HepG2 (cell line): ENCODE measurements around the gene ASIC3. TPM values are rescaled to one million over a fixed set of nuclear protein-coding genes. Genes with fewer than 3 reads are reported as not detected.

Source experiments
- CBFB ChIP-seq: sonication (generic); formaldehyde crosslinking; IDR thresholded peaks from 2 replicates; pipeline ENCODE4 v1.4.0; 2020; ENCODE audit warnings: missing genetic modification reagents
- GTF2F1 ChIP-seq: fragments of 150-350 bp; IDR thresholded peaks from 2 replicates; pipeline ENCODE4 v1.6.1; 2014; ENCODE audit warnings: low read length
- HHEX ChIP-seq: IDR thresholded peaks from 2 replicates; pipeline ENCODE4 v1.6.1; 2016; ENCODE audit warnings: control low read depth
- KAT2B ChIP-seq: fragments of 150-350 bp; IDR thresholded peaks from 2 replicates; pipeline ENCODE4 v1.6.1; 2014; ENCODE audit warnings: low read depth, low read length, borderline replicate concordance
- NFYB ChIP-seq: sonication (generic); formaldehyde crosslinking; IDR thresholded peaks from 2 replicates; pipeline ENCODE4 v1.4.0; 2020; ENCODE audit warnings: missing genetic modification reagents
- SMARCC2 ChIP-seq: fragments of 450-650 bp; IDR thresholded peaks from 2 replicates; pipeline ENCODE4 v1.6.1; 2017; ENCODE audit warnings: antibody characterized with exemption, mild to moderate bottlenecking
- ZBTB1 ChIP-seq: sonication (generic); formaldehyde crosslinking; IDR thresholded peaks from 2 replicates; pipeline ENCODE4 v1.4.0; 2020; ENCODE audit warnings: missing genetic modification reagents, borderline replicate concordance
- ZFY ChIP-seq: sonication (generic); formaldehyde crosslinking; IDR thresholded peaks from 2 replicates; pipeline ENCODE4 v1.4.0; 2020; ENCODE audit warnings: missing genetic modification reagents
- ZNF326 ChIP-seq: sonication (generic); formaldehyde crosslinking; IDR thresholded peaks from 2 replicates; pipeline ENCODE4 v1.4.0; 2020; ENCODE audit warnings: missing genetic modification reagents, borderline replicate concordance
- ZNF44 ChIP-seq: sonication (generic); formaldehyde crosslinking; IDR thresholded peaks from 2 replicates; pipeline ENCODE4 v1.5.1; 2020; ENCODE audit warnings: mild to moderate bottlenecking, missing genetic modification reagents
- ZNF563 ChIP-seq: sonication (generic); formaldehyde crosslinking; IDR thresholded peaks from 2 replicates; pipeline ENCODE4 v1.8.0; 2022; ENCODE audit warnings: mild to moderate bottlenecking, moderate library complexity, missing genetic modification reagents
- ZNF572 ChIP-seq: sonication (generic); formaldehyde crosslinking; IDR thresholded peaks from 2 replicates; pipeline ENCODE4 v1.5.1; 2020; ENCODE audit warnings: mild to moderate bottlenecking, missing genetic modification reagents
- polyA plus RNA-seq, 8 experiments: library from polyadenylated mRNA; depleted of rRNA in 3 of 8; stranded (reverse) in 7 of 8; unstranded in 1 of 8; fragments of >200 nt; fragmentation: Illumina TruSeq in 4 of 8; extraction: Trizol in 4 of 8; gene quantifications; 2 replicates each; pipeline versions ENCODE4 v1.2.1 to v1.2.3, GENCODE V29; 2011 to 2016; ENCODE audit warnings: low read depth in 4 of 8, missing spikeins in 1 of 8, mixed read lengths in 1 of 8; ENCODE audit not compliant: insufficient read depth in 1 of 8
- total RNA-seq, 5 experiments: library from RNA; depleted of rRNA; stranded (reverse); fragments of >200 nt; fragmentation: Illumina TruSeq; extraction: Trizol; gene quantifications; 2 replicates each; pipeline ENCODE4 v1.2.3, GENCODE V29; 2016; ENCODE audit warnings: low read depth in 1 of 5
- TF ChIP-seq, protein P1 (sequence below): sonication (generic); formaldehyde crosslinking; IDR thresholded peaks from 2 replicates; pipeline ENCODE4 v1.8.0; 2022; ENCODE audit warnings: mild to moderate bottlenecking, missing genetic modification reagents, moderate library complexity
- TF ChIP-seq, protein P2 (sequence below): IDR thresholded peaks from 2 replicates; pipeline ENCODE4 v1.6.1; 2012; ENCODE audit warnings: low read depth, low read length, improper control_type of control experiment
- TF ChIP-seq, protein P3 (sequence below): sonication (generic); formaldehyde crosslinking; IDR thresholded peaks from 2 replicates; pipeline ENCODE4 v1.4.0; 2020; ENCODE audit warnings: mild to moderate bottlenecking, low read depth, missing genetic modification reagents
- TF ChIP-seq, protein P4 (sequence below): IDR thresholded peaks from 2 replicates; pipeline ENCODE4 v1.6.1; 2016
- TF ChIP-seq, protein P5 (sequence below): sonication (generic); formaldehyde crosslinking; IDR thresholded peaks from 2 replicates; pipeline ENCODE4 v1.8.0; 2022; ENCODE audit warnings: low read depth, missing genetic modification reagents
- TF ChIP-seq, protein P6 (sequence below): sonication (generic); formaldehyde crosslinking; IDR thresholded peaks from 2 replicates; pipeline ENCODE4 v1.4.0; 2020; ENCODE audit warnings: missing genetic modification reagents, low read depth, mild to moderate bottlenecking, borderline replicate concordance
- TF ChIP-seq, protein P7 (sequence below): sonication (generic); formaldehyde crosslinking; IDR thresholded peaks from 2 replicates; pipeline ENCODE4 v1.5.0; 2020; ENCODE audit warnings: missing genetic modification reagents
- TF ChIP-seq, protein P8 (sequence below): sonication (generic); formaldehyde crosslinking; IDR thresholded peaks from 2 replicates; pipeline ENCODE4 v1.5.0; 2020; ENCODE audit warnings: missing genetic modification reagents

The ASIC3 gene
- total and polyA plus RNA-seq, 2 of the 13 experiments (the other 11 are each of a cell fraction or from before 2014, with no cell fraction given) = 0.51 TPM; not detected in 1

DNA sequence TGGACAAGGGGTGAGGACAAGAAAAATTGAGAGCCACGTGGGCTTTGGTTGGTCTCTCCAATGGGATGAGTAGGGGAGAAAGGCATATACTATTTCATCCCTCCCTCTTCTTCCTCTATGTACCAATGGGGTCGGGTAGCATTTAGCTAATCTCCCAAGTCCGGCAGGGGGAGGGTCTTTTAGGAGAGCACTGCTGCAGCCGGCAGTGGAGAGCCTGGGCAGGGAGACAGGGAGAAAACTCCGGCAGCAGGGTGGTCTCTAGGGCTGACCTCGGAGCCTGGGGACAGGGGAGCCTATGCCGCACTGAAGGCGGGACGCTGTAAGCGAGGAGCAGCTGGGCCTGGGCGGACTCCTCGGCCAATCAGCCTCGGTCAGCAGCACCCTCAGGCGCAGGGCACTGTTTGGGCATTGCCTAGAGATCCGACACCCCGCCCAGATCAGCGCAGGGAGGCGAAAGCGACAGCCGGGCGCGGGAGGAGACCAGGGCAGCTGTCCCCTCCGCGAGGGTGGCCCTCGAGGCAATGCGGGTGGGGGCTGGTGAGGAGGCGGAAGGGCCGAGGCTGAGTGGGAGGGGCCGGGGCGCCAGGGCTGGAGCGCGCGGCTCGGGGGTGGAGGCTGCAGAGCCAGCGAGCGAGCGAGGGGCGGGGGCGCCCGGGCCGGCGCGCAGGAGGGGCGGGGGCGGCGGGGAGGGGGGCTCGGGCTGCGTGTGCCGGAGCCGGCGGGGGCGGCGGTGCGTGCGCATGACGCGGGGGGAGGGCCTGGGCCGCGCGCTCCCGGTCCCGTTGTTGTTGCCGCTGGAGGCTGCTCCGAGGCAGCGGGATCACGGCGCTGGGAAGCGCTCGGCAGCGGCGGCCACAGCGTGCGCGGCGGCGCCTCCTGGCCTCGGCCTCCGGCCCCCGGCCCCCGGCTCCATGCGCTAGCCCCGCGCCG, 37.6 kb downstream of the ASIC3 start, which contains the start of gene AGAP3 (continued):
- TF ChIP-seq, protein P1, sequence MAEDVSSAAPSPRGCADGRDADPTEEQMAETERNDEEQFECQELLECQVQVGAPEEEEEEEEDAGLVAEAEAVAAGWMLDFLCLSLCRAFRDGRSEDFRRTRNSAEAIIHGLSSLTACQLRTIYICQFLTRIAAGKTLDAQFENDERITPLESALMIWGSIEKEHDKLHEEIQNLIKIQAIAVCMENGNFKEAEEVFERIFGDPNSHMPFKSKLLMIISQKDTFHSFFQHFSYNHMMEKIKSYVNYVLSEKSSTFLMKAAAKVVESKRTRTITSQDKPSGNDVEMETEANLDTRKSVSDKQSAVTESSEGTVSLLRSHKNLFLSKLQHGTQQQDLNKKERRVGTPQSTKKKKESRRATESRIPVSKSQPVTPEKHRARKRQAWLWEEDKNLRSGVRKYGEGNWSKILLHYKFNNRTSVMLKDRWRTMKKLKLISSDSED (CRISPR knock-in tag) = no peak
- TF ChIP-seq ZNF44 (CRISPR knock-in tag) = peak; percentile 45; the same call in 1 of the 2 replicates
- TF ChIP-seq ZBTB1 = no peak
- no peak for TF ChIP-seq ZNF563
- no peak for TF ChIP-seq GTF2F1
- TF ChIP-seq SMARCC2 = no peak
- TF ChIP-seq, protein P2, sequence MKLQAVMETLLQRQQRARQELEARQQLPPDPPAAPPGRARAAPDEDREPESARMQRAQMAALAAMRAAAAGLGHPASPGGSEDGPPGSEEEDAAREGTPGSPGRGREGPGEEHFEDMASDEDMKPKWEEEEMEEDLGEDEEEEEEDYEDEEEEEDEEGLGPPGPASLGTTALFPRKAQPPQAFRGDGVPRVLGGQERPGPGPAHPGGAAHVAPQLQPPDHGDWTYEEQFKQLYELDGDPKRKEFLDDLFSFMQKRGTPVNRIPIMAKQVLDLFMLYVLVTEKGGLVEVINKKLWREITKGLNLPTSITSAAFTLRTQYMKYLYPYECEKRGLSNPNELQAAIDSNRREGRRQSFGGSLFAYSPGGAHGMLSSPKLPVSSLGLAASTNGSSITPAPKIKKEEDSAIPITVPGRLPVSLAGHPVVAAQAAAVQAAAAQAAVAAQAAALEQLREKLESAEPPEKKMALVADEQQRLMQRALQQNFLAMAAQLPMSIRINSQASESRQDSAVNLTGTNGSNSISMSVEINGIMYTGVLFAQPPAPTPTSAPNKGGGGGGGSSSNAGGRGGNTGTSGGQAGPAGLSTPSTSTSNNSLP = no peak
- no peak for TF ChIP-seq NFYB (CRISPR knock-in tag)
- TF ChIP-seq, protein P3, sequence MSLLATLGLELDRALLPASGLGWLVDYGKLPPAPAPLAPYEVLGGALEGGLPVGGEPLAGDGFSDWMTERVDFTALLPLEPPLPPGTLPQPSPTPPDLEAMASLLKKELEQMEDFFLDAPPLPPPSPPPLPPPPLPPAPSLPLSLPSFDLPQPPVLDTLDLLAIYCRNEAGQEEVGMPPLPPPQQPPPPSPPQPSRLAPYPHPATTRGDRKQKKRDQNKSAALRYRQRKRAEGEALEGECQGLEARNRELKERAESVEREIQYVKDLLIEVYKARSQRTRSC (CRISPR knock-in tag) = no peak
- TF ChIP-seq, protein P4, sequence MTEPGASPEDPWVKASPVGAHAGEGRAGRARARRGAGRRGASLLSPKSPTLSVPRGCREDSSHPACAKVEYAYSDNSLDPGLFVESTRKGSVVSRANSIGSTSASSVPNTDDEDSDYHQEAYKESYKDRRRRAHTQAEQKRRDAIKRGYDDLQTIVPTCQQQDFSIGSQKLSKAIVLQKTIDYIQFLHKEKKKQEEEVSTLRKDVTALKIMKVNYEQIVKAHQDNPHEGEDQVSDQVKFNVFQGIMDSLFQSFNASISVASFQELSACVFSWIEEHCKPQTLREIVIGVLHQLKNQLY = no peak
- TF ChIP-seq ZNF326 (CRISPR knock-in tag) = no peak
- TF ChIP-seq, protein P5, sequence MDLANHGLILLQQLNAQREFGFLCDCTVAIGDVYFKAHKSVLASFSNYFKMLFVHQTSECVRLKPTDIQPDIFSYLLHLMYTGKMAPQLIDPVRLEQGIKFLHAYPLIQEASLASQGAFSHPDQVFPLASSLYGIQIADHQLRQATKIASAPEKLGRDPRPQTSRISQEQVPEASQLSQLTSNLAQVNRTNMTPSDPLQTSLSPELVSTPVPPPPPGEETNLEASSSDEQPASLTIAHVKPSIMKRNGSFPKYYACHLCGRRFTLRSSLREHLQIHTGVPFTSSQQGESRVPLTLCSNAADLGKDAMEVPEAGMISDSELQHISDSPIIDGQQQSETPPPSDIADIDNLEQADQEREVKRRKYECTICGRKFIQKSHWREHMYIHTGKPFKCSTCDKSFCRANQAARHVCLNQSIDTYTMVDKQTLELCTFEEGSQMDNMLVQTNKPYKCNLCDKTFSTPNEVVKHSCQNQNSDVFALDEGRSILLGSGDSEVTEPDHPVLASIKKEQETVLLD (CRISPR knock-in tag) = peak; percentile 74; the same call in 1 of the 2 replicates
- TF ChIP-seq, protein P6, sequence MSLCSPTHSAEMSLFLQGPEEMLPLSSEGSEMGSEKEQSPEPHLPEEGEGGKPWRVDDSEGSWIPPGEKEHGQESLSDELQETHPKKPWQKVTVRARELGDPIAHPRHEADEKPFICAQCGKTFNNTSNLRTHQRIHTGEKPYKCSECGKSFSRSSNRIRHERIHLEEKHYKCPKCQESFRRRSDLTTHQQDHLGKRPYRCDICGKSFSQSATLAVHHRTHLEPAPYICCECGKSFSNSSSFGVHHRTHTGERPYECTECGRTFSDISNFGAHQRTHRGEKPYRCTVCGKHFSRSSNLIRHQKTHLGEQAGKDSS (CRISPR knock-in tag) = peak; percentile 79; the same call in 1 of the 2 replicates
- TF ChIP-seq ZNF572 (CRISPR knock-in tag) = no peak
- TF ChIP-seq KAT2B = no peak
- TF ChIP-seq HHEX (CRISPR knock-in tag) = no peak
- TF ChIP-seq, protein P7, sequence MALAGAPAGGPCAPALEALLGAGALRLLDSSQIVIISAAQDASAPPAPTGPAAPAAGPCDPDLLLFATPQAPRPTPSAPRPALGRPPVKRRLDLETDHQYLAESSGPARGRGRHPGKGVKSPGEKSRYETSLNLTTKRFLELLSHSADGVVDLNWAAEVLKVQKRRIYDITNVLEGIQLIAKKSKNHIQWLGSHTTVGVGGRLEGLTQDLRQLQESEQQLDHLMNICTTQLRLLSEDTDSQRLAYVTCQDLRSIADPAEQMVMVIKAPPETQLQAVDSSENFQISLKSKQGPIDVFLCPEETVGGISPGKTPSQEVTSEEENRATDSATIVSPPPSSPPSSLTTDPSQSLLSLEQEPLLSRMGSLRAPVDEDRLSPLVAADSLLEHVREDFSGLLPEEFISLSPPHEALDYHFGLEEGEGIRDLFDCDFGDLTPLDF (CRISPR knock-in tag) = no peak
- TF ChIP-seq, protein P8, sequence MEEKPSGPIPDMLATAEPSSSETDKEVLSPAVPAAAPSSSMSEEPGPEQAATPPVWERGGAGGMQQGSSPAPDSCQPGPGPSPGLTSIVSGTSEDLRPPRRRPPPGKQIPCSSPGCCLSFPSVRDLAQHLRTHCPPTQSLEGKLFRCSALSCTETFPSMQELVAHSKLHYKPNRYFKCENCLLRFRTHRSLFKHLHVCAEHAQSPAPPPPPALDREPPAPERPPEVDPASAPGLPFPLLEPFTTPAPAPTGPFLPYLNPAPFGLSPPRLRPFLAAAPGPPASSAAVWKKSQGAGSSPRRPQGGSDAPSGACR = no peak
- TF ChIP-seq ZFY (CRISPR knock-in tag) = peak; percentile 78
- TF ChIP-seq CBFB (CRISPR knock-in tag) = no peak
